ENCODE results near the gene SMARCAD1. TPM values are rescaled to one million over a fixed set of nuclear protein-coding genes. Genes with fewer than 3 reads are reported as not detected.

Gene SMARCAD1
- total RNA-seq, 4 donors from 2014 or later = 17.7 to 25.4 (median 21.0) TPM

- TF ChIP-seq CTCF (IDR thresholded peaks at IDR 0.05; ENCODE audit: low read depth) = no peak
Measured at GRCh38 chr4:94338681-94339351, 131.2 kb downstream of the SMARCAD1 start.

- no peak for TF ChIP-seq CTCF (IDR thresholded peaks at IDR 0.05; ENCODE audit: low read depth)
Measured at GRCh38 chr4:94339779-94340178, 132.1 kb downstream of the SMARCAD1 start.

Other genes starting within 250 kb of the SMARCAD1 start
- gene HPGDS, start 135.0 kb downstream of the SMARCAD1 start, total RNA-seq = 10 to 100 TPM in 1 of 4 donors, 1 to 10 TPM in 2, under 1 TPM in 1; 0.57 to 15.5 (median 6.7) TPM
- 100 to 1,000 TPM in 3 of 4 donors, 10 to 100 TPM in 1; 90.8 to 169 (median 121) TPM for gene PDLIM5, start 244.1 kb downstream of the SMARCAD1 start, total RNA-seq

Measured in subcutaneous adipose tissue (tissue), 4 donors.